NK-92 (cell line): ENCODE measurements around the gene PLVAP.
A peak's percentile ranks its signal among the peaks of the same experiment; 100 is the strongest.

Source experiments
- DNase-seq: peaks from one replicate; lab custom pipeline; 2025; ENCODE audit not compliant: unreplicated experiment; lab: John Stamatoyannopoulos, UW

The PLVAP gene, protein sequence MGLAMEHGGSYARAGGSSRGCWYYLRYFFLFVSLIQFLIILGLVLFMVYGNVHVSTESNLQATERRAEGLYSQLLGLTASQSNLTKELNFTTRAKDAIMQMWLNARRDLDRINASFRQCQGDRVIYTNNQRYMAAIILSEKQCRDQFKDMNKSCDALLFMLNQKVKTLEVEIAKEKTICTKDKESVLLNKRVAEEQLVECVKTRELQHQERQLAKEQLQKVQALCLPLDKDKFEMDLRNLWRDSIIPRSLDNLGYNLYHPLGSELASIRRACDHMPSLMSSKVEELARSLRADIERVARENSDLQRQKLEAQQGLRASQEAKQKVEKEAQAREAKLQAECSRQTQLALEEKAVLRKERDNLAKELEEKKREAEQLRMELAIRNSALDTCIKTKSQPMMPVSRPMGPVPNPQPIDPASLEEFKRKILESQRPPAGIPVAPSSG

DNA sequence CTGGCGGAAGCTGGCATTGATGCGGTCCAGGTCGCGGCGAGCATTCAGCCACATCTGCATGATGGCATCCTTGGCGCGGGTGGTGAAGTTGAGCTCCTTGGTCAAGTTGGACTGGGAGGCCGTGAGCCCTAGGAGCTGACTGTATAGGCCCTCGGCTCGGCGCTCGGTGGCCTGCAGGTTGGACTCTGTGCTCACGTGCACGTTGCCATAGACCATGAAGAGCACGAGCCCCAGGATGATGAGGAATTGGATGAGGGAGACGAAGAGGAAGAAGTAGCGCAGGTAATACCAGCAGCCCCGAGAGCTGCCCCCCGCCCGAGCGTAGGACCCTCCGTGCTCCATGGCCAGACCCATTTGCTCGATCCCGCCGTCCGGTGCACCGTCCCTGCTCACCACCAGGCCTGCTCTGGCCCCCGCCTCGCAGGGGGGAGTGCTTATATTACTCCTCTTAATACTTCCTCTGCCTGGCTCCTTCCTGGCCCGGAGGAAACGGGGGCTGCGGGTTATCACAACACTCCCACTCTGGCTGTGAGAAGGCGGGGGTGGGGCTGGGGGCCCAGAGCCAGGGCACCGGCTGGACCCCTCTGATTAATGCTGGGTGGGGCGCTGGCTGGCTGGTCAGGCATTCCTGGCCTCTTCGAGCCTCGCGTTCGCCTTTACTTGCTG lies at the start of gene PLVAP:
Gene PLVAP (minus strand): TSS at position 408 of the 666 bp plus-strand sequence. CDS start 54 bp downstream, at position 354.
- DNase-seq: no peak

DNA sequence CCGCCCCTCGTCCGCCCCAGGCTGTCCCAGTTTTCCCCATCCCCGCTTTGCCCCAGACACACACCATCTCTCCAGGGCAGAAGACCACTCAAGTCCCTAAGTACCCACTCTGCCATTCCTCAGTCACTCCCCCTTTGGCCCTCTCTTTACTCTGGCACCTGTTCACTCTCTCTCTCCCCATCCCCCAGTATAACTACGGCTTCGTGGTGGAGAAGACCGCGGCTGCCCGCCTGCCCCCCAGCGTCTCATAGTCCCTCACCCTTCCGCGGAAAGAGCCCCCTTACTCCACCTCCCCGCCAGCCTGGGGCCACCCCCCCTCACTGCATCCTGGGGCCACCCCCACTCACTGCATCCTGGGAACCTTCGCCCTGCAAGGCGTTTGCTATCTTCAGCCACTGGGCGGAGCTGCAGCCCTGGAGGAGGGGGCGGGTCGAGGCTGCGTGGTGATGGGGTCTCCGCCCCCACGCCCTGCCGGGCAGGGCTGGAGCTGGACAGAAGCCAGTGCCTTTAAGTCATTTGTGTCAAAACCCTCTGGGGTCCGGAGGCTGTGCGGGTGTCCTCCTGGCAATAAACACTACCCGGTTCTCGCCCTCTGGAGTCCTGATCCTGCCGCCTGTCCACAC lies 47.7 kb upstream of the PLVAP start:
- DNase-seq: no peak

DNA sequence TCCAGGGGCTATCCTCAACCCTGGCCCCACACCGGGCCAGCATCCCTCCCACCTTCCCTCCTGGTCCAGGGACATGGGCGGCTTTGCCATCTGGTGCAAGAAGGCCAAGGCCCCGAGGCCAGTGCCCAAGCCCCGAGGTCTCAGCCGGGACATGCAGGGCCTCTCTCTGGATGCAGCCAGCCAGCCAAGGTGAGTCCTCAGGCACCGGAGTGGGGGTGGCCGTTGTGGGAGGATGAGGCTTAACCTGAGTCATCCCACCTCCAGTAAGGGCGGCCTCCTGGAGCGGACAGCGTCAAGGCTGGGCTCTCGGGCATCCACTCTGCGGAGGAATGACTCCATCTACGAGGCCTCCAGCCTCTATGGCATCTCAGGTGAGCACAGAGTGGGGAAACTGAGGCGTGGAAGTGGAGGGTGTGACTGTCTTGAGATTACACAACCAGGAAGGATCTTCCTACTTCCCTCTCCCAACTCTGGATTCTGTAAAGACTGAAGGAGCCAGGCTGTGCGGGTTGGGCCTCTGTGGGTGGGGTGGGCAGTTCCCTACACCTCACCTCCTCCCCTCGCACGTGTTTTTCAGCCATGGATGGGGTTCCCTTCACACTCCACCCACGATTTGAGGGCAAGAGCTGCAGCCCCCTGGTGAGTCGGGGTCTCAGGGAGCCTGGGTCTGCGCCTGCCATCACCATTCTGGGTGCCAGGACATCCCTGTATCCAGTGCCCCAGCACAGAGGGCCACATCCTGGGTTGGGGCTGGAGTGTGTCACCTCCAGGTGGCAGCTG lies 46.5 kb upstream of the PLVAP start:
- no peak for DNase-seq

DNA sequence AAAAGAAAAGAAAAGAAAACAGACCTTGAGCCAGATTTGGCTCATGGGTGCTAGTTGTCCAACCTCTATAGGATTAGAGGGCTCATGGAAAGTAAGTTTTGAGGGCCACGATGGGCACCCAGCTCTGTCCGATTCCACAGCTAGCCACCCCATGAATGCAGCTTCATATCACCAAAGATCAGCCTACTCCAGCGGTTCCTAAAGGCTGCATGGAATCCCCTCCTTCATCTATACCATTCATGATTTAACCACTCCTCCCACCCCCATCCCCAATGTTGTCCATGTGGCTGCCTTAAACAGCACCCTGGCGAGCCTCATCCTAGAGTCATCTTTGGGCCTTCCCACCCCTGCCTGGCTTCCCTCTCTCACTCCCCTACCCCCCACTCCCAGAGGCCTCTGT lies 44.8 kb upstream of the PLVAP start:
- DNase-seq: no peak

DNA sequence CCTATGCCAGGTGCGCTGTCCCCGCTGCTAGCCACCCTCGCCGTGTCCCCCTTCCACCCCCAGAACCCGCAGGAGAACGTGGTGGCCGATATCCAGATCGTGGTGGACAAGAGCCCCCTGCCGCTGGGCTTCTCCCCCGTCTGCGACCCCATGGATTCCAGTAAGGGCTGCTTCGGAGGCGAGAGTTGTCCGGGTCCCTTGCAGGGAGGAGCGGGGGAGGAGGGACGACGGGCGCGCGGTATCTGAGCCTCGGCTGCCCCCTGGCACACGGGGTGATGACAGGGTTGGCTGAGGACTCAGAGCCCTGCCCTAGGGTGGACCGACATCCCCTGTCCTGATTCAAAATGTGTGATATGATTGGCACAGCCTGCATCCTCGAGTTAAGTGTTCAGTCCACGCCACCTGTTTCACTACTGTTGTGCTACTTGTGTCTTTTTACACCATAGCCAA lies 43.4 kb upstream of the PLVAP start:
- DNase-seq: no peak

DNA sequence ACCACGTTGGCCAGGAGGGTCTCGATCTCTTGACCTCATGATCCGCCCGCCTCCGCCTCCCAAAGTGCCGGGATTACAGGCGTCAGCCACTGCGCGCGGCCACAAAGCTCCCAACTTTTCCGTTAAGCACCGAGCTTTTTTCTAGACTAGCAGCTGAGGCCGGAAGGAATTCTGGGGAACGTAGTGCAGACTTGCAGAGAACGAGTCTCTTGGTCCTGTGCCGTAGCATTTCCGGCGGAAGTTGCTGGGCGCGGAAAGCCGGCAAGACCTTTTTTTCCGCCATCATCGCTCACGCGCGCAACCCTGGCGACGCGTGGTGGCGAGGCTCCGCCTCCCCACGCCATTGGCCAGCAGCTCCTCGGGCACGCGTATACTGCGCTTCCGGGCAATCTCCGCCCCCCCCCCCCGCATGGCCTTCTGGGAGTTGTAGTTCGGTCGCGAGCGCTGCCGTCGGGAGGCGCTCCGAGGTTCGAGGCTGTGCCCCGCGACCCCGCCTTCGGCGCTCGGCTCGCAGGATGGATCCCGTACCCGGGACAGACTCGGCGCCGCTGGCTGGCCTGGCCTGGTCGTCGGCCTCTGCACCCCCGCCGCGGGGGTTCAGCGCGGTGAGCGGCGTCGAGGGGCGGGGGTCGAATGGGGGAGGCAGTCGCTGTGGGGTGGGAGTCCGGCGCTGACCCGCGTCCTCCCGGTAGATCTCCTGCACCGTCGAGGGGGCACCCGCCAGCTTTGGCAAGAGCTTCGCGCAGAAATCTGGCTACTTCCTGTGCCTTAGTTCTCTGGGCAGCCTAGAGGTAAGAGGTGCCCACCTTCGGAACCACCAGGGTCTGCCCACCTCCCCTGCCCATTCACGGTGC lies 42.7 kb upstream of the PLVAP start, which contains the start of gene MVB12A:
Gene MVB12A (plus strand): TSS at position 427 of the 854 bp plus-strand sequence. CDS start 89 bp downstream, at position 516.
- DNase-seq: peak; percentile 75

DNA sequence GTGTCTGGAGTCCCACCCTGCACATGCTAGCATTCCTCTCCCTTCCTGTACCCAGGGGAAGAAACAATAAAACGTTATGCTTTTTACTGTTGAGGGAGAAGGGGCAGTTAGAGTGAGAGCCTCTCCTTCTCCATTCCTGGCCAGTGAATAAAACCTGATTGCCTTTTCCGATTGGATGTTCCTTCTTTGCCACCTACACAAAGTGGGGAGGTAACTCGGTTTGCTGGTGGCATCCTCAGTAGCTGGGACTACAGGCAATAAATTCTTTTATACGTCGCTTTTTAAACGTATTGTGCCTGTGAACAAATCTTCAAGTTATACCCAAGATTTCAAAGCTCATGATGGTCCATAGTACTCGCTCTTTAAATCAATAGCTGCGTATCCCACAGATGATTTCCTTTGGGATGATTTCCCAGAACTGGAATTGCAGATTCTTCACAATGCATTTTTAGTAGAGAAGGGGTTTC lies 42.0 kb upstream of the PLVAP start:
- DNase-seq: no peak

DNA sequence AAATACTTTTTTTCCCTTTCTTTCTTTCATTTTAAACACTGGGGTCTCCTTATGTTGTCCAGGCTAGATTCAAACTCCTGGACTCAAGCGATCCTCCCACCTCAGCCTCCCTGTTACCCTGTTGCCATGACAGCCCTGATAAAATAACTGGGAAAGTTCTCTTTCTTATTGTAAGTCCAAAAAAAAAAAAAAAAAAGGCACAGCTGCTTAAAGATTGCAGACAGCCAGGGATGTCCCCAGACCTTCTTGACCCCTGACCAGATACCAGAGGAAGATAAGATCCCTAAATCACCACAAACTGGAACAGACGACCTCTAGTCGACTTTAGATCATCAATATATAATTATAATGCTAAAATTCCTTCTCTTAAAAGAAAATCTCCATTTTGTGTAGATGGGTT lies 41.6 kb upstream of the PLVAP start:
- no peak for DNase-seq

DNA sequence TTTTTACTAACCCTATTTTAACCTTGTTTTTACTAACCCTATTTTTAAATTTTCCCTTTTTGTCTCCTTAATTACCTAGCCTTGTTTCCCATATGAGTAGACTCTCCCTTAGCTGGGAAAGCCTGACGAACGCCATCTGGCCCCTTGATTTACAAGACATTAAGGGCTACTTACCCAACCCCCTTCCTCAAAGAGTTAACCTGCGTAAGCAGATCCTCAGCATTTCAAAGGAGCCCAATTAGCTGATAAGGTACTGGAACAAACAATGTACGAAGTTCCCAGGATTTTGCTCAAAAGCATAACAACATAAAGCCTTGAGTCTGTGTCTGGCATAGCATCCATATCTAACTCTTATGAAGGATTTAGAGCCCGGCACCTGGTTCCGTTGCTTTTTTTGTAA lies 38.0 kb upstream of the PLVAP start:
- DNase-seq: no peak

DNA sequence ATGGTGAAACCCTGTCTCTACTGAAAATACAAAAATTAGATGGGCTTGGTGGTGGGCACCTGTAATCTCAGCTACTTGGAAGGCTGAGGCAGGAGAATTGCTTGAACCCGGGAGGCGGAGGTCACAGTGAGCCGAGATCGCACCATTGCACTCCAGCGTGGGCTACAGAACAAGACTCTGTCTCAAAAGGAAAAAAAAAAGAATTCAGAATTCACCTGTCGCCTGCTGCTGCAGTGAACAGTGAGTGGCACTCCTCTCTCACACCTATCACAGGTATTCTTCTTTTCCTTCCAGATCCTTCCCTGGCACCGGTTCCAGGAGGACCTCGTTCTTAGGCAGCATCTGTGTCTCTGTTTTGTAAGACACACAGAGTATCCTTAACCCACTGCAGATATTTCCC lies 37.0 kb upstream of the PLVAP start:
- no peak for DNase-seq

DNA sequence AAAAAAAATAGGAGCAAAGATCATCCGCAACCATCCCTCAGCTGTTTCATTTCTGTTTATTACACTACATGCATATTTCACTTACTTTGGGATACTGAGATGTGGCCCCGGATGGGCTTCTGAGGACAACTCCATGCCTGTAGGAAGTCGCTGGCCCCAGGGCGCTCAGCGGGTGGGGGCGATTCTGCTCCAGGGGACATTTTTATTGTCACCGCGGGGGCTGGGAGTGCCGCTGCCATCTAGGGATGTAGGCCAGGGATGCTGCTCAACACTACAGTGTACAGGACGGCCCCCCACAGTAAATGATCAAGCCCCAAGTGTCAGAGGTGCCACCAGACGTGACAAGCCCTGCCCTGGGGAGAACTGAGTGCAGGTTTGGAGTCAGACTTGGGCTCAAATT lies 34.7 kb upstream of the PLVAP start:
- no peak for DNase-seq

DNA sequence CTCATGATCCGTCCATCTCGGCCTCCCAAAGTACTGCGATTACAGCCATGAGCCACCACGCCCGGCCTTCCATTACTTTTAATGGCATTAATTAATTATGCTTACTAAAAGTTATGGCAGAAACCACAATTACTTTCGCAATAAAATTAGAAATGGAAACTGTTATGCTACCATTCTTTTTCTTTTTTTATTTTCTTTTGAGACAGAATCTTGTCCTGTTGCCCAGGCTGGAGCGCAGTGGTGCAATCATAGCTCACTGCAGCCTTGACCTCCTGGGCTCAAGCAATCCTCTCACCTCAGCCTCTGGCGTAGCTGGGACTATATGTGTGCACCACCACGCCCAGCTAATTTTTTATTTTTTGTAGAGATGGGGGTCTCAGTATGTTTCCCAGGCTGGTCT lies 32.8 kb upstream of the PLVAP start:
- no peak for DNase-seq

DNA sequence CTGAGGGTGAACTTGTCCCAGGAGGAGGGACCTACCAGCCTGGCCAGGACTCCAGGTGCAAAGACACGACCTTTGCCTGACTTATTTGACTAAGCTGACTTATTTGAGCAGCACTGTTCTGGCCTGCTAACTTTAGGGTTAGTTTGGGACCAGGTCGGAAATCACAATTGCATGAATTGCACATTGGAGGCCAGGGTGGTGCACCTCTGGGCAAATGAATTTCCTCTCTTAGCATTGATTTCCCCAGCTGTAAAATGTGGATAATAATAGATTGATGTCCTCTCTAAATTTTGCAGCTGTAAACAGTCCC lies 29.7 kb upstream of the PLVAP start:
- DNase-seq: no peak

DNA sequence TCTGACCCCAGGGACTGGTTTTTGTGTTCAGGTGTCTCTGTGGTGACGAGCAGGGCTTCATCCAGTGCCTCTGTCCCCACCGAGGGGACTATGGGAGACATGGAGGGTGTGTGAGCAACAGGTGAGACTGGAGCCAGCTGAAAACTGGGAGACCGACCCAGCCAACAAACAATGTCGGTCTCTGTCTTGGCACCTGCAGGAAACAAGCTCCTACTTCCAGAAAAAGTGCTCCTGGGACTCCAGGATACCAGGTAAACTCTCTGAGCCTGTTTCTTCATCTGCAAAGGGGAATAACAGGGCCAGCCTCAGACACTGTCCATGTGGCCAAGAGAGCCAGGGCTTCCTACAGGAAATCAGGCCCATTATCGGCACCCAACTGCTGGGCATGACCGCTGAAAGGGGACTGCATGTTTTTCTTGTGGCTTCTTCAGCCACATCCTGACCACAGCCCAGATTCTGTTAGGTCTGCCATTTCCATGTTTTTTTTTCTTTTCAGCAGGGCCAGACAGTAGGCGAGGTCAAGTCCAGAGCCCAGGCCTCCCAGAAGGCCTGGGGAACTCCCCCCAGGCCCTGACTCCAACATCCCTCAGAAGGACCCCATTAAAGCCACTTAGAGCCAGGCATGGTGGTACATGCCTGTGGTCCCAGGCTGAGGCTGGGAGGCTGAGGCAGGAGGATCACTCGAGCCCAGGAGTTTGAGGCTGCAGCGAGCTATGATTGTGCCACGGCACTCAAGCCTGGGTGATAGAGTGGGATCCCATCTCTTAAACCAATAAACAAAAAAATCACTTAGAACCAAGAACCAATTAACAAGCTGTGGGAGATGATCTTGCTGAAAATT lies 29.1 kb upstream of the PLVAP start:
- no peak for DNase-seq

DNA sequence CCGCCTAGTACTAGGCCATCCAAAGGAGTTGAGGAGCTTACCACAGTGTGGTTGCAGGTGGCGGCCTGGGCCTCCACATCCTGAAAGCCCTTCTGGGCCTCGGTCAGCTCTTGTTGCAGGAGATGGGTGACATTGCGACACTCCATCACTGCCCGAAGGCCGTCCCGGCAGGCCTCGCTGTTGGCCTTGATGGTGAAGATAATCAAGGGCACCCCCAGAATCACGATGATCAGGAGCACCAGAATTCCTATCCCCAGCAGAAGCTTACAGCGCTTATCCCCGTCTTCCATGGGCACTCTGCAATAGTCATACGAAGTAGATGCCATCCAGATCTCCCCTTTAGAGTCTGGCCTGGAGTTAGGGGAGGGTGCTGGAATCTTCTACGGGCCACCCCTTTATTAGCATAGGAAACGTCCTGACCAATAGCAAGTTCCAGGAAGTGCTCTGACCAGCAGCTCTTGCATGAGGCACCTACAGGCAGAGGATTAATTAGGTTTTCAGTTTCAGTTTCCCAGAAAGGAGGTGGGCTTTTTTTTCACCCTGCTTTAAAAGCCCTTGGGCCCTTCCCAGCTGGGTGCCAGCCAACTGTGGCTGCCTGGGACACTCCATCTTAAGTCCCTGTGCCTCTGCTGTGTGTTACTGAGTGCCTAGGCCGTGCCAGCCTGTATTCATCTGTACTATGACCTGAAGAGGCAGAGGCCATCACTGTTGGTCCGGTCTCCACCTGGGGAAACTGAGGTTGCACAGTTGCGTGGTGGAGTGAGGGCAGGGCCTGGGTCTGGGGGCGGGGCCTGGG lies 28.3 kb upstream of the PLVAP start, which contains the start of gene BST2:
Gene BST2 (minus strand): TSS at position 381 of the 796 bp plus-strand sequence. CDS start 55 bp downstream, at position 326.
- DNase-seq: no peak

DNA sequence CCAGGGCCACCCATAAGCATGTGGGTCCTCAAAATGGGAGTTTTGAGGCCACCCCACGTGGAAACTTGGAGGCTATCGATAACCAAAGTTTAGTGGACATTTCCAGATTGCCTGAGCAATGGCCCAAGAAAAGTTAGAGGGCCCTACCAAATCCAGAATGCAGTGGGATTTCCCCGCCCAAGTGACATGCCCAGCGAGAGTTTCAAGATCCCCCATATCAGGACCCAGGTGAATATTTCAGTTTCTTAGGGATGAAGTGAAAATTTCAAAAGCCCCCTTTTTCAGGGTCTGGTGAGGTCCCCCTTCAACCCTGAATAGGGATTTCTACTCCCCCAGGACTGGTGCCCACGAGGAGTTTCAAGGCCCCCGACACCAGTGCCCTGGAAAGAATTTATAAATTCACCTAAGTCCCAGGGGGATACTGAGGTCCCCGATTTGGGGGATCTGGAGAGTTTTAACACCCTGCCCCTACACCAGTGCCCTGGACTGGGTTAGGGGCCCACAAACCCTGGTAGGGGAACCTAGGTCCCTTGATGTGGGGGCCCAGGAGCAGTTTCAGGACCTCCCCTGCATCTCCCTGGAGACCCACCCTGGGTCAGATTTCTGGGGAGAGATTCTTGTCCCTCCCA lies 27.6 kb upstream of the PLVAP start:
- no peak for DNase-seq

DNA sequence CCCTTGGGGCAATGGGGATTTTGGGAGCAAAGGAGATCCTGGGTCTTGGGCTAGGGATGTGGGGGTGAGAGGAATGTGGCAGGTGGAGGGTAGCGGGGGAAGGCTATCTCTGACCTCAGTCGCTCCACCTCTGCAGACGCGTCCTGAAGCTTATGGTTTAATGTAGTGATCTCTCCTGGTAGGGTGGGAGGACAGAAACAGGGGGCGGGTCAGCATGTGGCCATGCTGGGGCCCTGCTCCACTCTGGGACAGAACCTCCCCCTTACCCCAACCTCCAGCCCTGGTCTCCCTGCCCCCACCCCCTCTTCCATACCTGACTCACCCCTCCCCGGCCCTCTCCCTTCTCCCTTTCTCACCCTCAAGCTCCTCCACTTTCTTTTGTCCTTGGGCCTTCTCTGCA lies 26.9 kb upstream of the PLVAP start:
- DNase-seq: no peak
